PFSK-1 (cell line): ENCODE results near the gene DCAF15.

Source experiments
- POLR2AphosphoS5 ChIP-seq: IDR thresholded peaks from 2 replicates; pipeline ENCODE4 v1.6.1; 2012; ENCODE audit warnings: low read depth, mild to moderate bottlenecking, control low read depth, low read length, moderate library complexity
- TAF1 ChIP-seq: IDR thresholded peaks from 2 replicates; pipeline ENCODE4 v1.6.1; 2012; ENCODE audit warnings: low read length, control low read depth, borderline replicate concordance; ENCODE audit not compliant: insufficient read depth
- TF ChIP-seq, protein P1 (sequence below), 2 experiments: IDR thresholded peaks; 2 replicates each; pipeline versions ENCODE4 v1.6.1 to v1.8.0; 2011 to 2012; ENCODE audit warnings: low read depth in 2 of 2, low read length in 2 of 2, control low read depth in 1 of 2, inconsistent platforms in 1 of 2, mild to moderate bottlenecking in 1 of 2, moderate library complexity in 1 of 2; ENCODE audit not compliant: insufficient read depth in 1 of 2

DNA sequence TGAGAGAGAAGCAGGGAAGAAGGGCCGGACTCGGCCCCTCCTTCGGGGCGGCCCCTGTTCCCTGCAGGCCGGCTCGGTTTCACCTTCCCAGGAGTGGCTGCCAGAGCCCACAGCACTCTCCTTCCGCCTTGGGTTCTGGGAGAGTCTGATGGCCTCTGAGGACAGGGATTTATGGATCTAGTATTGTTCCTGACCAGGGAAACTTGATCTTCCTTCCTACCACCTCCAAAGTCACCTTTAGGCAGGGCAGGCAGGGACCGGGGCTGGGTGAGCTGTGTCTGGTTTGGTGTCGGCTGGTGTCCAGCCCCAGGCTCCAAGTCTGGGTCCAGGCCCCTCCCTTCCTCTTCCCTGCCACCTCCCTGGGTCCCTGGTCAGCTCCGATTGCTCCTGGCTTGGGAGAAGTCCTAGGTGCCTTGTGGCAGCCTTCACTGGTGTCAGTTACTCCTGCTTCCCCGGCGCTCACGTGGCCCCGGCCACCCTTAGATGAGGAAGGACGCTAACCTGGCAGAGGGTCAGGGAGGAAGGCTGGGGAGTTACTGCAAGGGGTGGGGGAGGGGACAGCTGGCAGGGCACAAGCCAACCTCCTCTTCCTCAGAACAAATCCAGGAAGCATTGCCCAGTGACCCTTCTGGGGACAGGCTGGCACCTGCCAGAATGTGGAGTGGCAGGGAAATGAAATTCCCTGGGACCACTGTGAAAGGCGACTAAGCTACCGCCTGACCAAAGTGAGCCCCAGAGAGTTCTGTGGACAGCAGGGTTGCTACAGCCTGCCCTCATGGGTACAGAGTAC lies 35.0 kb downstream of the DCAF15 start:
- TF ChIP-seq, protein P1, sequence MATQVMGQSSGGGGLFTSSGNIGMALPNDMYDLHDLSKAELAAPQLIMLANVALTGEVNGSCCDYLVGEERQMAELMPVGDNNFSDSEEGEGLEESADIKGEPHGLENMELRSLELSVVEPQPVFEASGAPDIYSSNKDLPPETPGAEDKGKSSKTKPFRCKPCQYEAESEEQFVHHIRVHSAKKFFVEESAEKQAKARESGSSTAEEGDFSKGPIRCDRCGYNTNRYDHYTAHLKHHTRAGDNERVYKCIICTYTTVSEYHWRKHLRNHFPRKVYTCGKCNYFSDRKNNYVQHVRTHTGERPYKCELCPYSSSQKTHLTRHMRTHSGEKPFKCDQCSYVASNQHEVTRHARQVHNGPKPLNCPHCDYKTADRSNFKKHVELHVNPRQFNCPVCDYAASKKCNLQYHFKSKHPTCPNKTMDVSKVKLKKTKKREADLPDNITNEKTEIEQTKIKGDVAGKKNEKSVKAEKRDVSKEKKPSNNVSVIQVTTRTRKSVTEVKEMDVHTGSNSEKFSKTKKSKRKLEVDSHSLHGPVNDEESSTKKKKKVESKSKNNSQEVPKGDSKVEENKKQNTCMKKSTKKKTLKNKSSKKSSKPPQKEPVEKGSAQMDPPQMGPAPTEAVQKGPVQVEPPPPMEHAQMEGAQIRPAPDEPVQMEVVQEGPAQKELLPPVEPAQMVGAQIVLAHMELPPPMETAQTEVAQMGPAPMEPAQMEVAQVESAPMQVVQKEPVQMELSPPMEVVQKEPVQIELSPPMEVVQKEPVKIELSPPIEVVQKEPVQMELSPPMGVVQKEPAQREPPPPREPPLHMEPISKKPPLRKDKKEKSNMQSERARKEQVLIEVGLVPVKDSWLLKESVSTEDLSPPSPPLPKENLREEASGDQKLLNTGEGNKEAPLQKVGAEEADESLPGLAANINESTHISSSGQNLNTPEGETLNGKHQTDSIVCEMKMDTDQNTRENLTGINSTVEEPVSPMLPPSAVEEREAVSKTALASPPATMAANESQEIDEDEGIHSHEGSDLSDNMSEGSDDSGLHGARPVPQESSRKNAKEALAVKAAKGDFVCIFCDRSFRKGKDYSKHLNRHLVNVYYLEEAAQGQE (IDR thresholded peaks at IDR 0.05; ENCODE audit: insufficient read depth in 1 of 2, low read depth in 2 of 2, low read length in 2 of 2): no peak
- no peak for TF ChIP-seq TAF1
- TF ChIP-seq POLR2AphosphoS5: no peak
